Measurements from ENCODE around the gene CCNH.

CCNH gene

GRCh38 chr5:87434461-87434860 is 21.7 kb upstream of the CCNH start (continued):
- TF ChIP-seq TCF7L2 (IDR thresholded peaks at IDR 0.05; ENCODE audit: borderline replicate concordance, low read depth, low read length) (no peak), ZNF138 (tag by site-specific recombination; IDR thresholded peaks at IDR 0.05; ENCODE audit: borderline replicate concordance) (no peak), ZNF423 (tag by site-specific recombination; IDR thresholded peaks at IDR 0.05) (no peak), ZNF639 (tag by site-specific recombination; IDR thresholded peaks at IDR 0.05) (no peak)

- CTCF ChIA-PET = no interaction called here
- no peaks in the 10 kb centered on the region for H3K36me3 ChIP-seq (ENCODE audit: control insufficient read depth in 2 of 2, insufficient read depth in 1 of 2, low read length in 2 of 2)
- no peaks in the 10 kb centered on the region for H3K9me3 ChIP-seq (ENCODE audit: control insufficient read depth, insufficient read depth, low read depth, low read length)
- POLR2A ChIA-PET = no interaction called here
- TF ChIP-seq ZNF571 (tag by site-specific recombination; IDR thresholded peaks at IDR 0.05) = no peak
- no peak for TF ChIP-seq ZNF221 (tag by site-specific recombination; IDR thresholded peaks at IDR 0.05; ENCODE audit: borderline replicate concordance)
- TF ChIP-seq KLF10 (tag by site-specific recombination; IDR thresholded peaks at IDR 0.05) = no peak
- no peak for TF ChIP-seq GLI4 (tag by site-specific recombination; IDR thresholded peaks at IDR 0.05)
- no peak for TF ChIP-seq ZNF621 (tag by site-specific recombination; IDR thresholded peaks at IDR 0.05)
- no peak for TF ChIP-seq ZNF600 (tag by site-specific recombination; IDR thresholded peaks at IDR 0.05)
- no peak for TF ChIP-seq BCL11A (tag by site-specific recombination; IDR thresholded peaks at IDR 0.05; ENCODE audit: low read depth)
- no peak for TF ChIP-seq ZNF274 (IDR thresholded peaks at IDR 0.05; ENCODE audit: low read length)
- no peak for TF ChIP-seq ZNF274 (tag by site-specific recombination; IDR thresholded peaks at IDR 0.05; ENCODE audit: borderline replicate concordance)
- no peak for TF ChIP-seq ZBTB10 (tag by site-specific recombination; IDR thresholded peaks at IDR 0.05)
- no peak for TF ChIP-seq OSR2 (tag by site-specific recombination; IDR thresholded peaks at IDR 0.05)
- no peaks in the 10 kb centered on the region for H3K4me1 ChIP-seq (ENCODE audit: control insufficient read depth, insufficient read depth, low read length)
- H3K27ac ChIP-seq (ENCODE audit: extremely low read depth, low read depth, low read length) = no peak overlapping the region
- no peak overlapping the region for H3K4me3 ChIP-seq (ENCODE audit: low read depth, low read length)
Observed at GRCh38 chr5:87433945-87434344, 21.2 kb upstream of the CCNH start.

GRCh38 chr5:87432460-87432859 is 19.7 kb upstream of the CCNH start:
- CTCF ChIA-PET = no interaction called here
- H3K27ac ChIP-seq (ENCODE audit: extremely low read depth, low read depth, low read length) = no peak overlapping the region
- POLR2A ChIA-PET = no interaction called here
- H3K4me1 ChIP-seq (ENCODE audit: control insufficient read depth, insufficient read depth, low read length) = no peaks in the 10 kb centered on the region
- no peak overlapping the region for H3K4me3 ChIP-seq (ENCODE audit: low read depth, low read length)
- H3K36me3 ChIP-seq (ENCODE audit: control insufficient read depth in 2 of 2, insufficient read depth in 1 of 2, low read length in 2 of 2) = no peaks in the 10 kb centered on the region
- no peaks in the 10 kb centered on the region for H3K9me3 ChIP-seq (ENCODE audit: control insufficient read depth, insufficient read depth, low read depth, low read length)
- TF ChIP-seq ZNF48 (tag by site-specific recombination; IDR thresholded peaks at IDR 0.05) (no peak), ZNF121 (tag by site-specific recombination; IDR thresholded peaks at IDR 0.05) (no peak), HOXC10 (CRISPR knock-in tag; IDR thresholded peaks at IDR 0.05) (no peak), ZNF514 (tag by site-specific recombination; IDR thresholded peaks at IDR 0.05) (no peak), ZNF660 (tag by site-specific recombination; IDR thresholded peaks at IDR 0.05) (no peak), ZNF624 (tag by site-specific recombination; IDR thresholded peaks at IDR 0.05) (no peak), KLF1 (tag by site-specific recombination; IDR thresholded peaks at IDR 0.05) (no peak), ZNF148 (tag by site-specific recombination; IDR thresholded peaks at IDR 0.05; ENCODE audit: borderline replicate concordance) (no peak)
